Sigmoid colon (tissue), 4 donors: ENCODE measurements around the gene CARS1.

ENCODE experiments used
- CTCF ChIP-seq, 4 experiments: fragments of 450-650 bp in 3 of 4; fragments of 200-600 bp in 1 of 4; IDR thresholded peaks; one replicate each; pipeline ENCODE4 v1.5.1; 2016 to 2019; ENCODE audit warnings: antibody characterized with exemption in 4 of 4, mild to moderate bottlenecking in 3 of 4, moderate library complexity in 2 of 4
- EP300 ChIP-seq, 4 donors: sonication (generic); formaldehyde crosslinking; IDR thresholded peaks; one replicate each; pipeline ENCODE4 v1.6.1; 2017; ENCODE audit warnings: antibody characterized with exemption in 4 of 4
- POLR2A ChIP-seq, 2 donors: fragments of 450-650 bp; IDR thresholded peaks; one replicate each; pipeline ENCODE4 v1.6.1; 2016; ENCODE audit warnings: antibody characterized with exemption in 2 of 2, mild to moderate bottlenecking in 2 of 2, moderate library complexity in 2 of 2

DNA sequence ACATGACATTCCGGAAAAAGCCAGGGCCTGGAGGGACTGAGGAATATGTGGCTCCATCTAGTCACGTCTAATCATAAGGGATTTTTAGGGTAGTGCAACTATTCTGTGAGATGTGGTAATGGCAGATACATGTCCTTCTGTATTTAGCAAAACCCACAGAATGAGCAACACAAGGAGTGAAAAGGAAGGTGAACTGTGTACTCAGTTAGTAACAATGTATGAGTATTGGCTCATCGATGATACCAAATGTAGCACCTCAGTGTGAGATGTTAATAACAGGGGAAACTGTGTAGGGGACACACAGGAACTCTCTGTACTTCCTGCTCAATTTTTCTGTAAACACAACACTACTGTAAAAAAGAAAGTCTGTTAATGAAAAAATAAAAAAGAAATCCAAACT lies 42.0 kb upstream of the CARS1 start:
- TF ChIP-seq CTCF (IDR thresholded peaks at IDR 0.05) (no peak), EP300 (IDR thresholded peaks at IDR 0.05) (no peak), POLR2A (IDR thresholded peaks at IDR 0.05) (no peak)
